ENCODE data around the gene PTPRN2. TPM values are rescaled to one million over a fixed set of nuclear protein-coding genes. Genes with fewer than 3 reads are reported as not detected.

PTPRN2 gene
- total RNA-seq, 2 experiments from 2014 or later, result 7.0 to 7.2 TPM

DNA sequence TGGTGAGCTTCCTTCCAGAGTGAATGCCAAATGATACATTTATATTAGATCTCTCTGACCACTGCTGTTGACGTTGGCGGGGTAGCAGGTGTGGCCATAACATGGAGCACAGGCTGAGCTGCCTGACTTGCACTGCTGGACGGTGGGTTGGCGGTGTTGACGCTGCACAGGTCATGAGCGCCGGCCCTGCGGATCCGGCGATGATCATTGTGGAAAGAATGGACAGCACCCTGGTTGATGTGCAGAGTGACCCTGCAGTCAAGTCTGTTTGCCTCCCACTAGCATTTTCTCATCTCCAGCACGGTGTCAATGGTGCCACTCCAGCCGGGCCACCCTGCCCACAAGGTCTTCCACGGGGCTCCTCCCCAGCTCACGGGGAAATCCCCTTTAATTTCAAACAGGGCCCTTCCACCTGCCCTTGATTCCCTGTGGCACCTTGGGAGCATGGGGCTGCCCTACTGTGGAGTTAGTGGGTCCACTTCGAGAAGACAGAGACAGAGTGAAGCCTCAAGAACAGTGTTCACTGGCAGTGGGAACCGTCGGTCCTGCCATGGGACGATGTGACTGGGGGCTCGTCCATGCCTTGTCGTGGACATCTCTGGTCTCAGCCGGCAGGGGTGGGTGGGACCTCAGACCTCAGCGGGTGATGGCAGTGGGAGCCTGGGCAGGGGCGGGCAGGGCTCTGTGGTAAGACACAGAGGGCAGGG, 613.5 kb downstream of the PTPRN2 start:
- Mint-ChIP-seq H3K9me3 (ENCODE audit: insufficient read depth) (peaks cover 26% of the 10 kb centered on the region), H3K27me3 (ENCODE audit: low read depth) (no peaks in the 10 kb centered on the region), H3K27ac (no peak overlapping the region), H3K4me3 (no peak overlapping the region), H3K4me1 (ENCODE audit: low read depth) (no peaks in the 10 kb centered on the region), H3K36me3 (ENCODE audit: low read depth) (no peaks in the 10 kb centered on the region)
- ATAC-seq (no peak), DNase-seq (no peak)
- ChIA-PET POLR2A (no interaction called here), CTCF (no interaction called here)

DNA sequence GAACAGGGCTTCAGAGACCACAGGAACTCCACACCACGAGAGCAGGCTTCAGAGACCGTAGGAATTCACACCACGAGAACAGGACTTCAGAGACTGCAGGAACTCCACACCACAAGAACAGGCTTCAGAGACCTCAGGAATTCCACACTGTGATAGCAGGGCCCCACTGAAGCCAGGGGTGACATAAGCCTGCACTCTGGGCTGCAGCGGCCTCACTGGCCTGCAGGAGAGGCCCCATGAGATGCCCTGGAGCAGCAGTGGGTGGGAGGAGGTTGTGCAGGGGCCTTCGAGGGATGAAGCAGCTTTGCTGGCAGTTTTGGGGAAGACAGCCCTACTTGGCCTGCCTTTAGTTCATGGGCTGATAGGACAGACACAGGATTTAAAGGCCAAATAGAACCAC, 614.7 kb downstream of the PTPRN2 start:
- no peak for ATAC-seq
- Mint-ChIP-seq H3K36me3 (ENCODE audit: low read depth) (no peaks in the 10 kb centered on the region), H3K4me1 (ENCODE audit: low read depth) (no peaks in the 10 kb centered on the region), H3K9me3 (ENCODE audit: insufficient read depth) (peaks cover 26% of the 10 kb centered on the region), H3K27ac (no peak overlapping the region), H3K4me3 (no peak overlapping the region), H3K27me3 (ENCODE audit: low read depth) (no peaks in the 10 kb centered on the region)
- DNase-seq, result no peak
- ChIA-PET CTCF (no interaction called here), POLR2A (no interaction called here)

DNA sequence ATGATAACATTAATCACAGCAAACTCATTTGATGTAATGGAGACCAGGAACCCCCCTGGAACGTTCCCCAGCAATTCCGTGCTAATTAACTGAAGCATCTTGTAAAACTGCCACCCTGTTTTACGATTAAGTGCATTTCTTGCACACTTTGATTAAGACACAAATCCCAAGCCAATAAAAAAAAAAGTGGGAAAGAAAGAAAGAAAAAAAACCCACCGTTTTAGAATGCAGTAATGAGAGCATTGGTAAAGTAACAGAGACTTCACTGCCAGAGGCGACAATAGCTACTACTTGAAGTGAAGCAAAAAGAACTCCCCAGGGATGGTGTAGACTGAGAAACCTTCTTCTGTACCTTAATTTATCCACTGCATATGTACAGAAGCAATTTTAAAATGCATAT, 616.1 kb downstream of the PTPRN2 start:
- no peak overlapping the region for H3K27ac Mint-ChIP-seq
- H3K9me3 Mint-ChIP-seq (ENCODE audit: insufficient read depth), result peaks cover 26% of the 10 kb centered on the region
- no peaks in the 10 kb centered on the region for H3K36me3 Mint-ChIP-seq (ENCODE audit: low read depth)
- ATAC-seq (no peak), DNase-seq (no peak)
- ChIA-PET POLR2A (no interaction called here), CTCF (no interaction called here)
- no peaks in the 10 kb centered on the region for H3K27me3 Mint-ChIP-seq (ENCODE audit: low read depth)
- H3K4me1 Mint-ChIP-seq (ENCODE audit: low read depth), result no peaks in the 10 kb centered on the region
- H3K4me3 Mint-ChIP-seq, result no peak overlapping the region

DNA sequence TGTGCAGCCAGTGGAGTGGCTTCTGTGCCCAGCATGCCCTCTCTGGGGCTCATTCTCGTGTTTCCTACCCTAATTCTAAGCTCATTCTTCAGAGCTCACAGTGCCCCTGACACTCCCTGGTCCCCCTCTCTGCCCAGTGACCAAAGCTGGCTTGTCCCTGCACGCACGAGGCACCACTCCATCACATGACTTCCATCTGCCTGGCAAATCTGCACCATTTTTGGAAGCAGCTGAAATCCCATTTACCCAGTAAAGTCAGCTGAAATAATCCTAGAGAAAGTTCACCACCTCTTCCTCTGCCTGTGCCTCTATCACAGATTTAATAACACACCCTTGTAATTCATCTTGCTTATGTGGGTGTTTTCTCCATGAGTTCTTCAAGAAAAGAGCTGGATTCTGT, 616.9 kb downstream of the PTPRN2 start:
- ChIA-PET POLR2A (no interaction called here), CTCF (no interaction called here)
- peaks cover 26% of the 10 kb centered on the region for H3K9me3 Mint-ChIP-seq (ENCODE audit: insufficient read depth)
- no peaks in the 10 kb centered on the region for H3K36me3 Mint-ChIP-seq (ENCODE audit: low read depth)
- no peaks in the 10 kb centered on the region for H3K27me3 Mint-ChIP-seq (ENCODE audit: low read depth)
- H3K4me1 Mint-ChIP-seq (ENCODE audit: low read depth), result no peaks in the 10 kb centered on the region
- no peak overlapping the region for H3K4me3 Mint-ChIP-seq
- DNase-seq, result no peak
- ATAC-seq, result no peak
- H3K27ac Mint-ChIP-seq, result no peak overlapping the region

DNA sequence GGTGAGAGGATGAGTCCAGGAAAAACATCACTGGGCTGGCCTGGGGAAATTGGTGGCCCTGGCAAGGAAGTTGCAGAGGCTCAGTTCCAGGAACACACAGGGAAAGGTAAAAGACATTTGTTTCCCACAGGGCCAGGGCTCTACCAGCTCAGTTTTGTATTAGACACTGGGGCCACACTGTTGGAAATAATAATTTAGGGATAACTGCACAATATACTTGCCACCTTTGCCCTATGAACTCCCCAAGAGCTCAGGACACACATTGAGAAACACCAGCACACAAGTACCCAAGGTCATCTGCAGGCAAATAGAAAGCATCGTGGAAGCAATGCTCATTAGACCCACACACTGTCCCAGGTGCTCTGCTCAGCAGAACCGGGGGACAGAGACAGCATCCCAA, 617.6 kb downstream of the PTPRN2 start:
- POLR2A ChIA-PET, result no interaction called here
- H3K27me3 Mint-ChIP-seq (ENCODE audit: low read depth), result no peaks in the 10 kb centered on the region
- CTCF ChIA-PET, result no interaction called here
- DNase-seq (no peak), ATAC-seq (no peak)
- H3K36me3 Mint-ChIP-seq (ENCODE audit: low read depth), result no peaks in the 10 kb centered on the region
- H3K9me3 Mint-ChIP-seq (ENCODE audit: insufficient read depth), result peaks cover 26% of the 10 kb centered on the region
- no peak overlapping the region for H3K27ac Mint-ChIP-seq
- H3K4me3 Mint-ChIP-seq, result no peak overlapping the region
- no peaks in the 10 kb centered on the region for H3K4me1 Mint-ChIP-seq (ENCODE audit: low read depth)

DNA sequence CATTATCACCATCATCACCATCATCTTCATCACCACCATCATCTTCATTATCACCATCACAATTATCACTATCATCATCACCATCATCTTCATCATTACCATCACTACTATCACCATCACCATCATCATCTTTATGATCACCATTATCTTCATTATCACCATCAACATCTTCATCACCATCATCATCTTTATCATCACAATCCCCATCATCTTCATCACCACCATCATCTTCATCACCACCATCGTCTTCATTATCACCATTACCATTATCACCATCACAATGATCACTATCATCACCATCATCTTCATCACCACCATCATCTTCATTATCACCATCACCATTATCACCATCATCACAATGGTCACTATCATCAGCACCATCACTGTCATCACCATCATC, 621.1 kb downstream of the PTPRN2 start:
- Mint-ChIP-seq H3K4me3 (no peak overlapping the region), H3K27ac (no peak overlapping the region), H3K9me3 (ENCODE audit: insufficient read depth) (peaks cover 7% of the 10 kb centered on the region), H3K27me3 (ENCODE audit: low read depth) (peaks cover 6% of the 10 kb centered on the region), H3K4me1 (ENCODE audit: low read depth) (no peaks in the 10 kb centered on the region), H3K36me3 (ENCODE audit: low read depth) (no peaks in the 10 kb centered on the region)
- ChIA-PET POLR2A (no interaction called here), CTCF (no interaction called here)
- DNase-seq (no peak), ATAC-seq (no peak)

DNA sequence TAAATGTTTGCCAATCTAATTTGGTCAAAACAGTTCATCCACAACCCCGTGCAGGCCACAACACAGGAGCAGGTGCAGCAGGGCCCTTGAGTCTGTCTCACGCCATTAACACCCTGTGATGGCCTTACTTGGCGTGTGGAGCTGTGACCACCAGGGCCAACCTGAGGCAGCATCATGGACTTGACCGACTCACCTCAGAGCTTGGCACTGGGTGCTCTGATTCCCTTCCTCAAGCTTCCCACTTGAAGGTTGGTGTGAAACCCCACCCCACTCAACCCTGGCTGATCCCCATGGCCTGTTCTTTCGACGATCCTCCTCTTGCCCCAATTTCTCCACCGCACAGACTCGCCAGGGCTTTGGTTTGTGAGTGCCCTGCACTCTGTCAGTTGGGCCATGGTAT, 623.1 kb downstream of the PTPRN2 start:
- no peak for DNase-seq
- Mint-ChIP-seq H3K27me3 (ENCODE audit: low read depth) (peaks cover 7% of the 10 kb centered on the region), H3K4me1 (ENCODE audit: low read depth) (no peaks in the 10 kb centered on the region), H3K4me3 (no peak overlapping the region), H3K36me3 (ENCODE audit: low read depth) (no peaks in the 10 kb centered on the region), H3K27ac (no peak overlapping the region), H3K9me3 (ENCODE audit: insufficient read depth) (no peaks in the 10 kb centered on the region)
- ChIA-PET POLR2A (no interaction called here), CTCF (no interaction called here)
- ATAC-seq, result no peak

DNA sequence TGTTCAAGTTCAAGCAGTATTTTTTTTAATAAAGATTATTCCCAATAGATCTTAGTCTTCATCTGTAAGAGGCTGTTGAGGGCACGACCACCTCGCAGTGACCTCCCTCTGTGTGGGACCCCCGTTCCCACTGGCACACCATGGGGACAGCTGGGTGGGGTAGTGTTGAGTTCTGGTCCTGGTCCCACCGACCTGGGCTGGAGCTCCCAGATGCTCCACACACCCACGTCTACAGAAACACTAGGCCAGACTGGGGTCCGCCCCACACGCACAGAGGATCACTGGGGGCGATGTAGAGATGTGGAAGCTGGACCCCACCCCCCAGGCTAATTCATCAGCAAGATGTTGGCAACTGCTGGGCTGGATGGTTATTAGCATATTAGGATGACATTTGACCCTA, 623.6 kb downstream of the PTPRN2 start:
- ATAC-seq, result no peak
- Mint-ChIP-seq H3K4me3 (no peak overlapping the region), H3K36me3 (ENCODE audit: low read depth) (no peaks in the 10 kb centered on the region), H3K27me3 (ENCODE audit: low read depth) (peaks cover 8% of the 10 kb centered on the region), H3K9me3 (ENCODE audit: insufficient read depth) (no peaks in the 10 kb centered on the region), H3K27ac (no peak overlapping the region), H3K4me1 (ENCODE audit: low read depth) (no peaks in the 10 kb centered on the region)
- ChIA-PET CTCF (no interaction called here), POLR2A (no interaction called here)
- DNase-seq, result no peak

DNA sequence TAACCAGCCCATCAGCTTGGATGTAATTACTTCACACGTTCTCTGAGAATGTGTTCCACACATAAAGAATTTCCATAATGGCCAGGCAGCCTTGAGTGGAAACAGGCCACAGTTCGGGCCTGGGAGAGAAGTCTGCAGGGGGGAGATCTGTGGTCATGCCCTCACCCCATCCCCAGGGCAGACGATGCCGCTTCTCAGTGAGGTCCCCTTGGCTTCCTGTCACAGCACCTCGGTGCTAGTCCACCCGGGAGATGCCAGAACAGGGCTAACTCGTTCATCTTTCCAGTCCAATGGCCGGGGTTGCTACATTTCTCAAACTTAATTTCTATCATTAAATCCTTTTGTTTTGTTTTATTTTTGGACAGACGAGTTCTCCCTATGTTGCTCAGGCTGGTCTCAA, 624.1 kb downstream of the PTPRN2 start:
- no peaks in the 10 kb centered on the region for H3K4me1 Mint-ChIP-seq (ENCODE audit: low read depth)
- peaks cover 9% of the 10 kb centered on the region for H3K27me3 Mint-ChIP-seq (ENCODE audit: low read depth)
- no peak overlapping the region for H3K27ac Mint-ChIP-seq
- H3K4me3 Mint-ChIP-seq, result no peak overlapping the region
- no peaks in the 10 kb centered on the region for H3K9me3 Mint-ChIP-seq (ENCODE audit: insufficient read depth)
- no peaks in the 10 kb centered on the region for H3K36me3 Mint-ChIP-seq (ENCODE audit: low read depth)
- POLR2A ChIA-PET, result no interaction called here
- CTCF ChIA-PET, result no interaction called here
- no peak for DNase-seq
- ATAC-seq, result no peak

DNA sequence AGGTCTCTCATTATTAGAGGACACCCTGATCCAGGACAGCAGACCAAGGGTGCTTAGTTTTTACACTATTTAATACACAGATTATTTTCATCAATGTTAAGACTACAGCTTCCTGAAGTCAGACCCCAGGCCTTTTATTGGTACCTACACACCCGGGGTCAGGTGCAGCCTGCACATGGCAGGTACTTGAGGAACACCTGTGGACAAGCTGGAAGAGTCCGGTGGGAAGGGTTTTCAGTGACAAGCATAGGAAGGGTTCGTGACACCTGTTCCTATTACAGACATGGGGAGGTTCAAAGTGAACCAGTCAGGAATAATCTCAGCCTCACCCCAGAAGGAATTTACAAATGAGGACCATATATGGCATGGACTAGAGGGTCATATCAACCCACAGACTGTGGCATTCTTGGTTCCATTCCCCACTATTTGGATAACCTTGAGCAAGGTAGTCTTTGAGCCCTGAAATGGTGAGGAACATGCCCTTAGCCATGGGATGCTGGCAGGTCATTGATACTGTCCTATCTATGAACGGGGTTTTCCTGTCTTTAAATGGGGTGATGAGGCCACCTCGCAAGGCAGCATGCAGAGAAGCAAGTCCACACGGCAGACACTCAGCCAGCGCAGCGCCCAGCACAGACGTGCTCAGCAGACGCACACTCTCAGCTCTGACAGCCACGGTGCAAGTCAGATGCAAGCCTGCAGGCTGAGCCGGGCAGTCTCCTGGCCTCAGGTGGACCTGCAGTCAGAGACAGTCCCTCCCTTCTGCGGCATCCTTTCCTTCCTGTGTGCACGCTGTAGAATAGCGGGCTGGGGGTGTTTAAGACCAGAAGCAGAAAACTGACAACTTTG, 624.9 kb downstream of the PTPRN2 start:
- Mint-ChIP-seq H3K4me1 (ENCODE audit: low read depth) (no peaks in the 10 kb centered on the region), H3K27ac (no peak overlapping the region), H3K9me3 (ENCODE audit: insufficient read depth) (no peaks in the 10 kb centered on the region), H3K36me3 (ENCODE audit: low read depth) (no peaks in the 10 kb centered on the region), H3K4me3 (no peak overlapping the region), H3K27me3 (ENCODE audit: low read depth) (peaks cover 9% of the 10 kb centered on the region)
- ChIA-PET CTCF (no interaction called here), POLR2A (no interaction called here)
- no peak for DNase-seq
- no peak for ATAC-seq

DNA sequence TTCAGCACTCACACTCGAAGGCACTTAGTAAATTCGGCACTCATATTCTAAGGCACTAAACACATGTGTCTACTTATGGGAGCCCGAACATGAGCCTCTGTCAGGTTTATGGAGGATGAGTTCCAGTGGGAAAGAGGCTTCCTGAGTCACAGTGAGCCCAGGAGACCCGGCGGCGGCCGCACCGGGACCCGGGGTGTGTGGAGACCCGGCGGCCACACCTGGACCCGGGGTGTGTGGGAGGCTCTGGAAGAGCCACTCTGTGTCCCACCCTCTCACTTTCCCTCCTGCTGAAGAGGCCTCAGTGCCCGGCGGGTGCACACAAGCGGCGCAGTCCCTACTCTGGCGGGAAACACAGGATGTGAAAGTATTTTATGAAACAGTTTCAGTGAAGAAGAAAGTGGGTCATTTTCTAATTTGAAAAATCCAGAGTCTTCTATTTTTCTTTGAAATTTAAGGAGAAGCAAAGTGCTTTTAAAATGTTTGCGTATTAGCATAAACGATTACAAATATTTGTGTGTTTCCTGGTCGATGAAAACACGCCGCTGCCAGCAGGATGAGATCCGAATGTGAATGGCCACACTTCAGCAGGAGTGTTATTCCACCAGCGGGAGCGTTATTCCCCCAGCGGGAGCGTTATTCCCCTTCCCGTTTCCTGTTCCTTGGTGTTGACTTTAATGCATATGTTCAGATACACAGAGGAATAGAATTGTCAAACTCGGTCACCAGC, 625.7 kb downstream of the PTPRN2 start:
- ChIA-PET CTCF (no interaction called here), POLR2A (no interaction called here)
- DNase-seq, result no peak
- peaks cover 9% of the 10 kb centered on the region for H3K27me3 Mint-ChIP-seq (ENCODE audit: low read depth)
- no peak for ATAC-seq
- no peaks in the 10 kb centered on the region for H3K9me3 Mint-ChIP-seq (ENCODE audit: insufficient read depth)
- no peaks in the 10 kb centered on the region for H3K36me3 Mint-ChIP-seq (ENCODE audit: low read depth)
- no peak overlapping the region for H3K27ac Mint-ChIP-seq
- H3K4me1 Mint-ChIP-seq (ENCODE audit: low read depth), result no peaks in the 10 kb centered on the region
- H3K4me3 Mint-ChIP-seq, result no peak overlapping the region

DNA sequence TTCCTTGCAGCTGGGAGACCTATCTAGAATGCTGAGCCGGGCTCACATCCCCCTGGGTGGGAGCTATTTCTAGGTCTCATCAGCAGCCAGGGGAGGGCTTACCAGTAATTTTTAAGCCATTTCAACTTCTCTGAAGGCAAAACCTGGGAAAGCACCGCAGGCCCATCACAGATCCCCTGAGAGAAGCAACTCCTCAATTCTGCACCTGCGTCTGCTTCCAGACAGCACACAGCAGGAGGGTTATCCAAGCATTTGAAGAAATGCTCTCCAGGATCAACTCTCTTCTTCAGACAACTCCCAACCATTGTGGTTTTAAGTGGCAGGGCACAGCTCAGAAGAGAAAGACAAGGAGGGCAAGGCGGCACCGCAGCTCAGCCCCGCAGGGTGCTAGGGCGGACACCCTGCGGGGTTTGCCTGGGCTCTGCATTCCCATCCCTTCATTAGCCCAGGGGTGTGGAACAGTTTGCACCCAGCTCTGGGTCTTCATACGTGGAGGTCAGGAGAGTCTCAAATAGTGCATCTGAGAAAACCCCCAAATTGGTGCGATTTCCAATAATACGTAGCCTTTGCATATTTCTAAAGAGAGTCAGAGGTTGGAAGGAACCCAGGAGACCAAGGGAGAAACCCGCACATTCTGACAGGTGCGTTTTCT, 632.1 kb downstream of the PTPRN2 start:
- POLR2A ChIA-PET, result no interaction called here
- Mint-ChIP-seq H3K27me3 (ENCODE audit: low read depth) (peaks cover 2% of the 10 kb centered on the region), H3K4me3 (no peak overlapping the region), H3K27ac (no peak overlapping the region), H3K9me3 (ENCODE audit: insufficient read depth) (no peaks in the 10 kb centered on the region), H3K4me1 (ENCODE audit: low read depth) (no peaks in the 10 kb centered on the region), H3K36me3 (ENCODE audit: low read depth) (no peaks in the 10 kb centered on the region)
- DNase-seq, result no peak
- ATAC-seq, result no peak
- CTCF ChIA-PET, result no interaction called here

Data from activated CD8-positive, alpha-beta T cell treated with anti-CD3 and anti-CD28 coated beads, Interleukin-2, amount 10 ng/mL, durations not matched to agents 7 days and 5 days (primary cell).